Activated T-cell treated with anti-CD3 and anti-CD28 coated beads, Interleukin-2, amount 50 U/mL, for 1 hour (primary cell): Measurements from ENCODE around the gene DDRGK1.
A peak's percentile ranks its signal among the peaks of the same experiment; 100 is the strongest.

Experiments used
- DNase-seq: peaks from one replicate; pipeline ENCODE4 v3.0.0-alpha.2; 2020

DDRGK1 gene

DNA sequence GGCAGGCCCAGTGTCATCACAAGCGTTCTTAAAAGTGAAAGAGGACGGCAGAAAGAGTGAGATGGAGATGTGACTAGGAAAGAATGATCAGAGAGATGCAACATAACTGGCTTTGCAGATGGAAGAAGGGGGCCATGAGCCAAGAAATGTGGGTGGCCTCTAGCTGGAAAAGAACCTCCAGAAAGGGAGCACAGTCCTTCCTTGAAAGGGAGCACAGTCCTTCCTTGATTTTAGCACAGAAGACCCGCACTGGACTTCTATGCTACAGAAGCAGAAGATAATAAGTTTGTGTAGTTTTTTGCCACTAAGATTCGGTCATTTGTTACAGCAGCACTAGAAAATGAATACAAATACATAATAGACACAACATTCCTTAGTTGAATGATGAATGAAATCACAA is 24.2 kb downstream of the DDRGK1 start:
- DNase-seq = no peak

DNA sequence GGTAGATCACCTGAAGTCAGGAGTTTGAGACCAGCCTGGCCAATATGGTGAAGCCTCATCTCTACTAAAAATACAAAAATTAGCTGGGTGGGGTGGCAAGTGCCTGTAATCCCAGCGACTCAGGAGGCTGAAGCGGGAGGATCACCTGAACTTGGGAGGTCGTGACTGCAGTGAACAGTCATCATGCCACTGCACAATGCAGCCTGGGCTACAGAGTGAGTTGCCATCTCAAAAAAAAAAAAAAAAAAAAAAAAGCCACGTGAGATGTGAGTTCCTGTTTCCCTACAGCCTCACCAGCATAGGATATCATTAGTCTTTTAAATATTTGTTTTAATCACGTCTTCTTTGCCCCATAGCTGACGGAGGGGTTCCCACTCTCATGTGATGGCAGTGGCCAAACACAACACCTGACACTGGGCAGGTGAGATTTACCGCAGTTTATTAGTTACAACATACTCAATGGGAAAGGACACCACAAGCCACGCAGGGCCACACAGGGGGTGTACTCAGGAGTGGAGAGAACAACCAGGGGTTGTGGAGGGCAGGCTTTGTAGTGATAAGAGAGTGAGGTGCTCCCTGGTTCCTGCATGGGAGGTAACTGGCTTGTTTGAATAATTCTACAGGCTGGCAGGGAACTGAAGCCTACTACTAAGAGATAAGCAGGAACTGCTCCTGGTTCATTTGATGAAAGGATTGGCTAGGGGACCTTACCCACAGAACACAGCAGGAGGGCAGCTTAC is 26.6 kb downstream of the DDRGK1 start:
- DNase-seq = no peak

DNA sequence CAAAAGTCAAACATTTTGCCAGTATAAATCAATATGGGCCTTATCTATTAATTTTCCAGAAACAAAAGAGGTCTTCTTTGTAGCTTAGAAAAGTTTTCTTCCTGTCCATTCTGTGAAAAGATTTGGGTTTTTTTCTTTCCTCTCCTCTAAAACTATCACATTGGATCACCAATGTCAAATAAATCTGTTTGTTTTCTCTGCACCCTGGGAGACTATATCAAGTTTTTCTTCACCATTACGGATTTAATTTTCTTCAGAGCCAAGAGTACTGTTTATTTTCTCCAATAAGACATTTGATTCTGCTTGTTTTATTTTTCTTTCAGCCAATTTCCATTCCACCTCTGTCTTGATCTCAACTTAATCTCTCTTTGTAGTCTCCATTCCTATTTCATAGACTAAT is 29.2 kb downstream of the DDRGK1 start:
- no peak for DNase-seq

DNA sequence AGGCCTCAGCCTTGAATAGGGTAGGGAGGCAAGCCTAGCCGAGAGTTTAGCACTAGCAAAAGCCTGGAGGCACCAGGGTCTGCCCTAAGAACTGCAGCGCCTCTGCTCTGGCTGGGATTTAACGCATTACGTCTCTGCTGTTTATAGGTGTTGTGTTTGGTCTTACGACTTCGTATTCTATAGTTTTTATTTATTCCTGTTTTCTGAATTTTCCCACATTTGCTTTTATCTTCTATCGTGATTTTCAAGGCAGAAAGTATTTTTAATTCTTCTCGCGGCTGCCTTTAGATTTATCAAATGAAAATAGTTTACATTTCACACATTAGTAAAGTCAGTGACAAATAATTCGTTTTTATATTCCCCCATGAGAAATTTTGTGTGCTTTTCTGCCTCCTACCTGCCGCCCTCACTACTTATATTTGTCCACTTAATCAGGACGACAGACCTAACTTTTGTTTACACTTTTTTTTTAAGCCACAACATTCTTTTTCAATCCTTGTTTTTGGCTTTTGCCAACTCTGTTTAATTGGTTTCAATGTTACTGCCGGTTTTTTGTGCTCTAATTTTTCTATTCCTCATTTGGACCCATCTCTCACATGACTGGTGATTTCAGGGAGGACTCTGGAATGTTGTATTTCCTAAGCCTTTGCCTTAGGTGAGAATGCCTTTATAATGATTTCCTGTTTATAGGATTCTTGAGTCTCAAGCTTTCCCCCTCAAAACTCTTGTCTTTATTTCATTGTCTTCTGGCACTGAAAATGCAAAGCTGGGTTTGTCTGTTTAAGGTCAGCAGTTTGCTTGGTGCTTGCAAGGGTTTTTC is 29.8 kb downstream of the DDRGK1 start:
- no peak for DNase-seq

DNA sequence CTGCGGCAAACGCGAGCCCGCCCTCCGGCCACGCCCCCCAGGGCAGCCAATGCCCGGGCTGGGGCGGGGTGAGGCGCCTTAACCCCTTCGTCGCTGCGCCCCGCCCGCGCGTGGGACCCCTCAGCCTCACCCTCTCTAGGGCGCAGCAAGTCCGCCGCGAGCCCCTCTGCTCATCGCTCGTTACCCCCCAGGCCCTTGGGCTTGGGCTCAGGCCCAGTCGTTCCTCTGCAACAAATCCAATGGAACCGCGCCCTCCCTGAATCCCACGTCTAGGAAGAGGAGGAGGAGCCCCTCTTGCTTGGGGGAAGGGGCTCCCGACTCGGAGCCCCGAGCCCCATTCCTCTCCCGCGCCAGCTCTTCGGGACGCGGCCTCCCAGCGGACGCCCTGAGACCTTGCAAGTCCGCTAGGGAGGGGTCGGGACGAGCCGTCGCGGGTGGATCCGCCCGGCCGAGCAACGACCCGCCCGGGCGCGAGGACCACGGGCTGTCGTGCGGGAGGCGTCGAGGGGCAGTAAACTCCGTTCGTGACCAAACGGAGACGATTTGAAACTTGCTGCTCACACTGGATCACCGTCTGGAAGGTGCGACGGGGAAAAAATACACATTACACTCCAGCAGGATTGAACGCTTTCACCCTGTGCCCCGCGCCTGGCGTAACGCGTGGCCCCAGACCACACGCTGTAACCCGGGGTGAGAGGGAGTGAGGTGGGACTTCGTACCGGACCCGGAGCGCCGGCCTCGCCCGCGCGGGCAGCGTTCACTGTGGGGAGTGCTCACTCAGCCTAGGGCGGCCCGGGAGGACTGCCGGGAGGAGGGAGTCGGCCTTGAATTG is 30.7 kb downstream of the DDRGK1 start:
- peak; percentile 95 for DNase-seq

DNA sequence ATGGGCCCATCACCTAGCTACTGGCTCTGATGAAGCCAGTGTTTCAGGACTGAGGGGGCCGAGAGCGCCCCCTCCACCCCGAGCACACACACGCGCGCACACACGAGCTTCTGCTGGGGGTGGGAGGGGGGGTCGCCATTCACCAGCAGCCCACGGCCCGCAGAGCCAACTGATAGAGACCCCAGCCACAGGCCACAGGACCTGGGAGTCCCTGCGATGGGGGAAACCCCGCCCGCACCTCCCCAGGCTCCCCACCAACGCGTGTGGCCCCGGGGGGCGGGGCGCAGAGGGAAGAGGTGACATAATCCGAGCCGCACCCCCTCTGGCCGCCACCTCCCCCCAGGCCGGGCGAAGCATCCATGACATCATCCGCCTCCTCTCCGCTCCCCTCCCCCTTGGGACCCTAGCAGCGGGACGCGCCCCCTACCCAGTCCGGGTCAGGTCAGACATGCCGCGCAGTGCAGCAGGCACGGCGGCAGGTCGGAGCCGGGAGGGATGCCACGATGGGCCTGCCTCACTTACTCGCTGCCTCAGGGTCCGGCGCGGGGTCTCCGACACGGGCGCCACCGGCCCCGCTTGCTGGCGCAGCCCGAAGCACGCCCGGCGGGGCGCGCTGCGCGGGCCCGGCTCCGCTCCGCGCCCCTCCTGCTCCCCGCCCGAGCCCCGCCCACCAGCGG is 31.4 kb downstream of the DDRGK1 start, which contains the start of gene LZTS3:
Gene LZTS3, minus strand, starts transcription at position 617 of the 677 bp plus-strand sequence. CDS start 6,386 bp downstream, outside the sequence.
- peak; percentile 88 for DNase-seq

DNA sequence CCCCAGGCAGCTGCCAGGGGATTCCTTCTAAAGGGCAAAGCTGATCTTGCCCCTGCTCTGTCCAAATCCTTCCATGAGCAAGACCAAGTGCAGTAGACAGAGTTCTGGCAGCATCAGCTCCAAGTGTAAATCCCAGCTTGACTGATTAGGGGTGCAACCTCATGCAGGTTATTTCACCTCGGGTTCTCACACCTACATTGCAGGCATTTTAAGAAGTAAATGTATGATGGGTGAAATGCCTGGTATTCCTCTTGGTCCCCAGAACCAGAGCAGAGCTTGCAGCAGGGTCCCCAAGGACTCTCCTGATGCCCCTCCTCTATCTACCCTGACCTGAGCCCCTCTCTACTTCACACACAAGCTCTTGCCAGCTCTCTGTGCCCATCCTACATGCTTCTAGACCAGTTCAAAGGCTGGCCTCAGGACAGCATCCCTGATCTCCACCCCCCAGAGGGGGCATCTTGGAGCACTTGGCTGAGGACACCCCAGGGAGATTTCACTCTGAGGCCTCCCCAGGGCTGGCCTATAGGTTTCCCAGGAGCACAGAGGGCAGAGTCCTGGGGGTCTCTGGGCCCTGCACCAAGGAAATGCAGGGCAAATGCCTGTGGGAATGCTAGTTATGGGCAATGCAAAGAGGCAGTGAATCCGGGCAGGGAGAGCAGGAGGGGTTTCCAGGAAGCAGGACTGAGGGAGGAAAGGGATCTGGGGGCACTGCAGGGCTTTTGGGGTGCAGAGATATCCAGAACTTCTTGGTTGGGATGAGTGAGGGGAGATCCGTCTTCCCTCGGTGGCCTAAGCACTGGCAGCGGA is 32.2 kb downstream of the DDRGK1 start:
- DNase-seq = no peak

DNA sequence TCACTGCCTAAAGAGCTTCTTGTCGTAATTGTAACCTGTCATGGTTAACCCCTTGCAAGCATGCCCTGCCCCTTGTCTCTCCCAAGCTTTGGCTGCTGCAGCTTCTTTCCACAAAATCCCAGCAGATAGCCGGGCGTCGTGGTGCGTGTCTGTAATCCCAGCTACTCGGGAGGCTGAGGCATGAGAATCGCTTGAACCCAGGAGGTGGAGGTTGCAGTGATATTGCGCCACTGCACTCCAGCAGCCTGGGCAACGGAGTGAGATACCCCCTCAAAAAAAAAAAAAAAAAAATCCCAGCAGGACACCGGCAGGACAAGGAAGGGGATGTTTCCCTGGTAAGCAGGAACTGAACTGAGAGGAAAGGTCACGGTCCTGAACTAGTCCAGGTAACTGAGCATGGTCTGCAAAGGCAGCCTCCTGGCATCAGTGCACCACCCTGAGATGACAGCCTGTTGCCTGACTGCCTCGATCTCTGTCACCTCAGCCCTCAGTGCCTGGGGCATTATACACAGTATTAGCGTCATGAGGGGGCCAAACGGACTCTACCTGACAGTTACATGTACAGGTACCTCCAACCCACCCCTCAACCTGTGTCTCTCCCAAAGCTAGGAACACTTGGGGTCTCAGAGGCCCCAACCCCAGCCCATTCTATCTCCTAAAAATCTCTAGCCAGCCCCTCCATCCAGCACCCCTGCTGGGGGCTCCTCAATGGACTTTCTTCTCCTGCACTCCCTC is 32.9 kb downstream of the DDRGK1 start:
- no peak for DNase-seq

DNA sequence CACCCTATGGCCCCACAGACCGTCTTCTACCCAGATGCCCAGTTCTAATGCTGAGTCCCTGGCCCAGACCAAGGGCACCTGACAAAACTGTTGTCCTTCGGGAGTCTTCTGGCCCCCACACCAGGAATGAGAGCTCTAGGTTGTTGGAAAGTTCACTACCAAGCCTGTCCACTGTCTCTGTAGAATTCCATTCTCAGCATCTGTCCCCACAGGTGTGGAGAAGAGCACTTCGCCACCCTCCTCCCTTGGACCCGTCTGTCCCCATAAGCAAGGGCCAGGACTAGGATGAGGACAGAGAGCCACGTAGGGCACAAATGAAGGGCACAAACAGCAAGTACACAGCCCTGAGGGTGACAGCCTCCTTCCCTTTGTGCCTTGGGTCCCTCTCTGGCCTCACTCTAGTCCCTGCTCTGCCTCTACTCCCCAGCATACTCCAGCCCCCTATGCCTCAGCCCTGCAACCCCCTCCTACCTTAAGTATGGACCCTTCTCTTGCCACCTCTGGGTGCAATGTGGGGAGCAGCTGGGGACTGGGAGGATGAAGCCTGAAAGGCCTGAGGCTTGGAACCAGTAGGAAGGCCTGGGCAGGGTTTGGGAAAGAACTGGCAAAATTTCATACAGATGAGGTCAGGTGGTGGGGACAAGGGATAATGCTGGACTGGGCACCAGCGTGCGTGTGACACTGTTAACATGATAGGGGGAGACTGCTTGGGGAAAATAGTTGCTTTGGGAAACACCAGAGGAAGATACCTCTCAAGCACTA is 35.5 kb downstream of the DDRGK1 start:
- no peak for DNase-seq

DNA sequence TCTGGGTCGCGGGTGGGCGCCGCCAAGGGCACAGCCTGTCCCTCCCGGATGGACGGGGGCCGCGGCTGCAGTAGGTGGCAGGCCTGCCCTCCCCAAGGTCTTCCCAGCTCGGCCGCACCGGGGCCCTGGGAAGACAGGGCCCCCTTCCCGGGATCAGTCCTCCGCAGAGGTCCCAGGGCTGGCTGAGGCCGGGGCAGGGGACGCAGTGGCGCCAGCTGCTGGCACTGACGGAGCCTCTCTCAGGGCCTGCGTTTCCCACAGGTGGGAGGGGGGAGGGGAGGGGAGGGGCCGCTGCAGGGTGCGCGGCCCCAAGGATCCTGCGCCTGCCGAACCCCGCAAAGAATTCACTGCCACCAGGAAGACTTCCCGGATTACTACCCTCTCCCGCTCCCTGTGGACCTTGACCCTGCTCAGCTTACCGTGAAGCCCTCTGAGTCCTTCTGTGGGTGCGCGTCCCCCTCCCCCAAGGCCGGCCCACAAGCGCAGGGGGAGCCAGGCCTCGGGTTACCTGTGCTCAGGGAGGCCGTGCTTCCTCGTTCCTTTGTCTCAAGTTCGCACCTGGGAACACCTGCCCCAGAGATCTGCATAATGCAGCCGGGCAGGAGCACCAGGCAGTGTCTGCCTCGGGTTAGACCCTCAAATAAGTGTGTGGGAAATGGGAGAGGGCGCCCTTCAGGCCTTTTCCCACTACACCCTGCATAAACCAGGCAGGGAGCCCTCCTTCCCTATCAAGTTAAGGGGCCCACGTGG is 36.2 kb downstream of the DDRGK1 start:
- no peak for DNase-seq

DNA sequence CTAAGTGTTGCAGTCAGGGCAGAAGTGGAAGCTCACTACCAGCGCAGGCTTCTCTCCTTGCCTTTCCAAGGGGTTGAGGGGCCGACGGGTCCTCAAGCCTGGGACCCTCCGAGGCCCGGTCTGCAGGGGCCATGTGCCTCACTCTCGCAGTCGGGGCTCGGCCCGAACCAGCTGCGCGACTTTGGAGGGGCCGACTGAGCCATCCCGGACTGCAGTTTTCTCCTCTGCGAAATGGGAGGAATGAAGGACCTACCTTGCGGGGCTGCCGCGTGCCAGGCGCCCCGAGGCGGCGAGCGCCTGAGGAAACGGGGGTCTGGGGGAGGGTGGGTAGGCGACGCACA is 36.8 kb downstream of the DDRGK1 start:
- no peak for DNase-seq

DNA sequence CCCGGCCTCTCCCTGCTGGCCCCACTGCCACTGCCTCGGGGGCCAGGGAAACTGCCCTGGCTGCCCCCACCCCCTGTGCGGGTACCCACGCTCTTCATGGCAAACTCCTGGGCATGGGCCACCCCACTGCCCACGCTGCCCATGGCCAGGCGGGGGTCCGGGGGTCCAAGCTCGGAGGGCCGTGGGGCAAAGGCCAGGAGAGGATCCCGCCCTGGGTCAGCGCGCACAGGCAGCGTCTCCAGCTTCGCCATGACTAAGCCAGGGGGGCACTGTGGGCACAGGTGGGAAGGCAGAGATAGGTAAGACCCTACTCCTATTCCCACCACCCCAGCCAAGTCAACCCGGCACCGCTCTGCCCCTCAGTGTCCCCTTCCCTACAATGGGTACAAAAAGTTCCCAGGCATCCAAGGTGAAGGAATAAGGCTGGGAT is 37.6 kb downstream of the DDRGK1 start:
- no peak for DNase-seq

DNA sequence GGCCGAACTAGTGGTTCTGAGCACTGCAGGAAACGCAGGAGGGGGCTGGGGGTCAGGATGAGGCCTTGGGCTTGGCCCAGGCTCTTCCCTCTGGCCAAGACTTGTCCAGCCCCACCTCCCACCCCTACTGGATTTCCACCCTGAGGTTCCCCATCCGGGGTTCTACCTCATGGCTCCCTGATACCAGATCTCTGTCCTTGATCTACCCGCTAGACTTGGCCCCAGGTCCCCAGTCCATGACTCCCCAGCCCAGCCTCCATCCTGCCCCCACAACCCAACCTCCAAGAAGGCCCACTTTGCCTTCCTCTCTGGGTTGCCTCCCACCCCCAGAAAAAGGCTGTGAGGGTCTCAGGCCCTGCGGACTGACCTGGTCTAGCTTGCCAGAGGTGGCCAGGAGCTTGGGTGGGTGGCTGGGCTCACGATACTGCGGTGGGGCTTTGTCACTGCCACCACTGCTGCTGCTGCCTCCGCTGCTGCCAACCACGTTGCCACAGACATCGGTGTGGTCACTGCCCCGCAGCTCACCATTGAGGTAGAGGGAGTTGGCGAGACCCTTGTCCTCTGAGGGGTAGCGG is 38.1 kb downstream of the DDRGK1 start:
- no peak for DNase-seq

DNA sequence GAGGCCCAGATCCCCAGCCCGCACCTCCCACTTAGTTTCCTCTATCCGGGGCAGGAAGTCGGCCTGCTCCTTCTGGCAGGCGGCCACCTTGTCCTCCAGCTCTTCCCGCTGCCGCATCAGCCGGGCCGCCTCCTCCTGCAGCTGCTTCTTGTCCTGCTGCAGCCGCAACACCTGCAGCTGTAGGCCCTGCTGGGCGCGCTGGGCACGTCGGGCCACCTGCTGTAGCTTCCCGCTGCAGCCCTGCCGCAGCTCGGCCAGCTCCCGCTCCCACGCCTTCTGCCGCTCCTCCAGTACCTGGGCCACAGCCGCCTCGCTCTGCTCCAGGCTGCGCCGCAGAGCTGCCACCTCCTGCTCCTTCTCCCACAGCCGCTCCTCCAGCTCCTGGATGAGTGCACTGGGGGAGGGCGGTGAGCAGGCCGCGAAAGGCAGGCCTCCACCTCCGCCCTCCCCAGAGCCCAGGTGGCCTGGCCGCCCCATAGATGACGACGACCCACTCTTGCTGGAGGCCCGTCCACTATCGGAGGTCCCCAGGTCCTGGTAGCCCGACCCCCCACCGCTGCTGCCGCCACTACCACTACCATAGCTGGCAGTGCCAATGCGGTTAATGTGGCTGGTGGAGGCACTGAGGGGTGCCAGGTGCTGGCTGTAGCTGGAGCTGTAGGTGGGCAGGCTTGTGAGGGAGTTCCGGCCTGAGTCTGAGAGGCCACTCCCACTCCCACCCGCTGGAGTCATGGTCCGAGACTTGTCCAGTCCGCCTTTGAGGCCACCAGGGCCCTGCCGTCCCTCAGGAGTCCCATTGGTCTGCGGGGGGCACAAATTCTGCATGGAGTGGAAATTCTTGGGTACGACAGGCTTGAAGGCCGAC is 38.8 kb downstream of the DDRGK1 start:
- DNase-seq = no peak

DNA sequence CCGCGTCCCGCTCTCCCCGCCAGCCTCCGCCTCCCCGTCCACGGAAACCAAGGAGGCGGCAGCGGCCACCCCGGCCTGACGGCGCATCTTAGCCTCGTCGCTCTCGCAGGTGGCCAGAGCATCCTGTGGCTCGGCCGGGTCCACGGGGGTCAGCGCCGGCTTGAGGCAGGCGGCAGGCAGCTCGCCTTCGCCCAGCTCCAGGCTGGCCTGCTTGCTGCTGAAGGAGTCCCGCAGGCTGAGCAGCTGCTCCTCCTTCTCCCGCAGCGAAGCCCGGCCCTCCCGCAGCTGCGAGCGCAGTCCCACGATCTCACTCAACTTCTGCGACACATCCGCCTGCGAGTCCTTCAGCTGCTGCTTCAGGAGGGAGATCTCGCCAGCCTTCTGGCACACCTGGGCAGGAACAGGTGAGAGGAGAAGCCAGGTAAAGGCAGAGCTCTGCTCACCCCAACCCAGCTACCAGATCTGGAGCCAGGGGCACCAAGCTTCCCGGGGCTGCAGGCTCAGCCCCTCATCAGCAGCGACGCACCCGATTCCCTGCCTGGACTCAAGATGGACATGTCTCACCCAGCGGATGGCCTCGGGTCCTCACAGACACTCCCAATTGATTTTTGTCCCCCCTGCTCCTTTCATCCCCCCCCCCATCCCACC is 39.6 kb downstream of the DDRGK1 start:
- DNase-seq = no peak

DNA sequence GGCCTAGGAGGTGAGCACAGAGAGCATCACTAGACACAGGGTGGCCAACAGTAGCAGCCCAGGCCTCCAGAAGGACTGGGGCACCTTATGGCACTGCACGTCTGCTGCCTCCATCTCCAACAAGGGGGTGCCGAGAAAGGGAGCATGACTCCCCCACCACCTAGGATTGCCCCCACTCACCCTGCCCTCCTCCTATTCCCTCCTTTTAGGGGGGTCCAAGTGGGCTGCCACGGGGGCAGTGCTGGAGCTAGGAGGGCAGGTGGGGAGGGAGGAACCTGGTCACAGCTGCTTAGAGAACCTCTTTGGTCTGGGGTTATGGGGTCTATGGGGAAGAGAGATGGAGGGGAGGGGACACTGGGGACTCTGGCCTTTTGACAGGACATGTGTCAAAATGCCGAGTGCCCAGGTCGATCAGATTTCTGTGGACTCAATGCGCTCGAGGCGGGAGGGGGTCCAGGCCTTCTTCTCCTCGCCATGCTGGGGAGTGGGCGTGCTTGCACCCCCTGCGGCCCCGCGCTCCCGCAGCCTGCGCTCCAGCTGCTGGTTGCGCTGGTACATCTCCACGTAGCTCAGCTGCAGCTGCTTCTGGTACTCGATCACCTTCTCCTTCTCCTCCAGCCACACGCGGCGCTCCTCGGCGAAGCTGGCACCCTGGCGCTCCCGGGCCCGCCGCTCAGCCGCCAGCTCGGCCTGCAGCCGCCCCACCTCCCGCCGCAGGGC is 40.3 kb downstream of the DDRGK1 start:
- DNase-seq = no peak
